Aorta (tissue), 5 donors: ENCODE results near the gene COMMD10. TPM values are rescaled to one million over a fixed set of nuclear protein-coding genes. Genes with fewer than 3 reads are reported as not detected.

Source experiments
- ATAC-seq: fragments of 200-7000 bp; cut with Tn5 transposase; one replicate; pipeline ENCODE4 v1.9.1; 2022; ENCODE audit warnings: moderate library complexity; ENCODE audit not compliant: low FRiP score
- DNase-seq, 2 donors: peaks; one replicate each; pipeline ENCODE4 v3.0.0-alpha.2; 2020
- H3K27ac ChIP-seq, 2 donors: one replicate each; pipeline ENCODE4 v1.5.1; 2013; ENCODE audit warnings: low read length in 2 of 2, mild to moderate bottlenecking in 2 of 2, moderate library complexity in 2 of 2, control low read depth in 1 of 2, inconsistent platforms in 1 of 2, low read depth in 1 of 2
- H3K27me3 ChIP-seq, 2 donors: one replicate each; pipeline ENCODE4 v1.6.1; 2013; ENCODE audit warnings: control low read depth in 1 of 2, low read length in 1 of 2, mild to moderate bottlenecking in 1 of 2, moderate library complexity in 1 of 2; ENCODE audit not compliant: insufficient read depth in 2 of 2, control insufficient read depth in 1 of 2
- H3K36me3 ChIP-seq, 2 donors: one replicate each; pipeline ENCODE4 v1.6.1; 2013; ENCODE audit warnings: control low read depth in 1 of 2, low read length in 1 of 2, mild to moderate bottlenecking in 1 of 2; ENCODE audit not compliant: insufficient read depth in 2 of 2, control insufficient read depth in 1 of 2
- H3K4me1 ChIP-seq, 2 donors: one replicate each; pipeline ENCODE4 v1.6.1; 2013; ENCODE audit warnings: low read length in 2 of 2, control low read depth in 1 of 2, mild to moderate bottlenecking in 1 of 2, moderate library complexity in 1 of 2; ENCODE audit not compliant: insufficient read depth in 2 of 2, control insufficient read depth in 1 of 2
- H3K4me3 ChIP-seq, 2 donors: one replicate each; pipeline ENCODE4 v1.5.1; 2013; ENCODE audit warnings: low read length in 2 of 2, control low read depth in 1 of 2, mild to moderate bottlenecking in 1 of 2
- H3K9me3 ChIP-seq: one replicate; pipeline ENCODE4 v1.6.1; 2013; ENCODE audit warnings: mild to moderate bottlenecking, low read length; ENCODE audit not compliant: control insufficient read depth
- WGBS, 2 donors: extraction: QIAGEN DNeasy Blood & Tissue Kit; methylation state at CpG; one replicate each; pipeline ENCODE4 v1.1.7; 2013; 5-methylcytosine and 5-hydroxymethylcytosine counted together
- intact Hi-C, 2 donors: fragments of 100-400 bp; cut with DNase I; formaldehyde crosslinking; loops; one replicate each; pipeline versions ENCODE4 v1.14.2 to v1.15.0; 2022
- polyA plus RNA-seq, 2 donors: library from polyadenylated mRNA; stranded (reverse); fragments of 200-250 nt; gene quantifications; one replicate each; pipeline ENCODE4 v1.2.3, GENCODE V29; 2013
- total RNA-seq, 2 donors: library from RNA; stranded (reverse); fragmentation: NEBNext Ultra II Directional; extraction: Animal tissue kit (Norgen Biotek cat#: 25700); gene quantifications; one replicate each; pipeline ENCODE4 v1.2.1, GENCODE V29; 2021
- donor health status: healthy with polysubstance abuse.
- donor health status: Bipolar disorder and iron deficiency.
- donor health status: DM: no; HTN: no; CAD: no.
- donor health status: DM: no; HTN: no; CAD: no.
- donor health status: DM: yes; HTN: yes; CAD: no.

Gene COMMD10
- total and polyA plus RNA-seq, 4 donors = 16.1 to 36.1 (median 24.1) TPM

DNA sequence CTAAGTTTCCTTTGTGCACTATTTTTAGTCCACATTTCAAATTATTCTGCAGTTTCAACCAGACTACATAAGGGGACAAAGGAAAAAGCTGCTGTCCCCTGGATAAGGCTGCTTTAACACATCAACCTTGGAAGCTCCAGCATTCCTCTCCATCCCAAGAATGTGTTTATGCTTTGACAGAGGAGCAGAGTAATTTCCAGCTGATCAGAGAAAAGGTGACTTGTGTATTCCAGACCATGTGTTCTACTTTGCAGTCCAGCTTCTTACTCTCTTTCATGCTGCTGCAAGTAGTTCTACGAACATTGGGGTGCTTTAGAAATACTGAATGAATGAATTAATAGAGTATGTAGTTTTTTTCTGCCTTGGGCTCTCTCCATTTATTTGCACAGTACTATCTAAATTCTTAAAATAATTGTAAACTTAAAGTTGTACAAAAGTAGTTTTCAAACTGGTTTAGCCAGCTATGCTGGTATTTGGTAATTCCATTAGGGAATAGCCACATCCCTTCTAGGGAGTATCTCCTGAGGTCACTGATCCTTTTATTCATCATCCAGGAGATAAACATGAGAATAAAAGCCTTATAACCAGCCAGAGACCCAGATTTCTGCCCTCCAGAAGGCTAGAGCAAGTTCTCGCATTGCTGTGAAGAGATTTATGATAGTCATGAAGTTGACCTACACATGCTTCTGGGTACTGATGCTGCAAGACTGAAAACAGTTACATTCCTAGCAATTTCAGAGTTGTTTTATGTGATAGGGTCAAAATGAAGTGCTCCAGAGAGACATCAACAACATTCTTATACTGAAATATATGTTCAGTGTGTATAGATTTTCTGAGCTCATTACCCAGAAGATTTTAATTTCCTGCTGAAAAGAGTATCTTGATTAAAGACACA lies 215.2 kb downstream of the COMMD10 start:
- Histone ChIP-seq H3K27ac (no peak overlapping the region), H3K4me1 (no peaks in the 10 kb centered on the region), H3K36me3 (peaks cover 13 to 22% of the 10 kb centered on the region in 2 donors), H3K4me3 (no peak overlapping the region), H3K9me3 (peaks cover 9% of the 10 kb centered on the region), H3K27me3 (no peaks in the 10 kb centered on the region)
- DNase-seq = no peak
- intact Hi-C loops = no loop called here
- ATAC-seq = no peak
- WGBS, 2 donors = 88 to 93% methylated on average over 2 of the region's 2 CpGs

DNA sequence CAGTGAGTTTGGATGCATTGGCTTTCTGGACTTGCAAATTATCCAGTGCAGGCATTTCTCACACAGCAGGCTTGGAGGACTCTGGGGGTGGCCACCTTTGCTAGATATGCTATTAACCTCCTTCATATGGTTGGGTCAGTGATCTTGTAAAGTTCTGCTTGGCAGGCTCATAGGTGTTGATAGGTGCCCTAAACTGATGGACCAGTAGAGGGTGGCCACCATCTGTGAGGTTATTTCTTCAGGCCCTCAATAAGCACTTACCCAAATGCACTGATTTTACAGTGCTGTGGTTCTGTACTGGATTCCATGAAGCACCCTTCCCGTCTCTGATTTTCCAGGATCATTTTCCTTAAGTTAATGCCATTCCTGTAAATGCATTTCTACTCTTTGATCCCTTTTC lies 216.3 kb downstream of the COMMD10 start:
- H3K27ac ChIP-seq = no peak overlapping the region
- DNase-seq (no peak), ATAC-seq (no peak)
- H3K36me3 ChIP-seq = peaks cover 15 to 22% of the 10 kb centered on the region in 2 donors
- H3K4me3 ChIP-seq = no peak overlapping the region
- peaks cover 11% of the 10 kb centered on the region for H3K9me3 ChIP-seq
- H3K27me3 ChIP-seq = no peaks in the 10 kb centered on the region
- intact Hi-C loops = no loop called here
- 98 to 100% methylated on average over 1 of the region's 1 CpG for WGBS, 2 donors
- no peaks in the 10 kb centered on the region for H3K4me1 ChIP-seq

DNA sequence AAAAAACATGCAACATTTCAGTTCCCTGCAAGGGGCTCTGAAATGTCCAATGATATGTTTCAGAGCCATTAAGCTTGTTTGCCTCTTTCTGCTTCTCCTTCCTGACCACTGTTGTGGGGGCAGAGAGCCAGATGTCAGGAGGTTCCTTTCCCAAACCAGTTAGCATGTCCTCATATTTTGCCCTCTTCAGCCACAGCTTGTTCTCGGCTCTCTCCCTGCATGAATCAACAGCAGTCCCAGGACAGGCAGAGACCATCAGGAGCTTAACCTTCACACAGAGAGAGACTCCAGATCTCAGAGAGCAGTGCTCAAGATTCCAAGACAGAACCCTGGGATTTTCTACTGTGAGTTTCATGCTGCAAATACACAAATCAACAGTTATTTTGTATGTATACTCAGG lies 218.5 kb downstream of the COMMD10 start:
- DNase-seq = no peak

DNA sequence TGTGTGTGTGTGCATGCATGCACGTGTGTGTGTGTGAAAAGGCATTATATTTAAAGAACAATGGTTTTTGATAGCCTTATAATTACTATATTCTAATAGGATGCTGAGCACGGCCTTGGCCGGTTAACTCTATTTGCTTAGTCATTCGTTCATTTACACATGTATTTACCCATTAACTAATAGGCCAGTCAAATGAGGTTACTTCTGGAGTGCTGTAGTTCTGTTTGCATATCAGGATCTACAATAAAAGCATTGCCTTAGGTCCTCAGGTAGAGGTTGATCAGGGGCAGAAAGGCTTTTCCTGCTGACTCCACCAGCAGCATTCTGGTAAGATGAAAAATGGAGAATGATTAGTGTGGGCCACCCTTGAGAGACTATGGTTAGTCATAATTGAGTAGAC lies 219.0 kb downstream of the COMMD10 start:
- H3K27ac ChIP-seq = no peak overlapping the region
- no peaks in the 10 kb centered on the region for H3K27me3 ChIP-seq
- no peaks in the 10 kb centered on the region for H3K4me1 ChIP-seq
- no peak overlapping the region for H3K4me3 ChIP-seq
- peaks cover 13 to 24% of the 10 kb centered on the region in 2 donors for H3K36me3 ChIP-seq
- ATAC-seq (no peak), DNase-seq (no peak)
- H3K9me3 ChIP-seq = peaks cover 6% of the 10 kb centered on the region
- WGBS, 2 donors = 91 to 92% methylated on average over 4 of the region's 4 CpGs
- intact Hi-C loops = no loop called here

More for the DNA sequence above, 218.5 kb downstream of the COMMD10 start:
- Histone ChIP-seq H3K27ac (no peak overlapping the region), H3K9me3 (peaks cover 6% of the 10 kb centered on the region), H3K4me1 (no peaks in the 10 kb centered on the region), H3K4me3 (no peak overlapping the region), H3K36me3 (peaks cover 13 to 24% of the 10 kb centered on the region in 2 donors), H3K27me3 (no peaks in the 10 kb centered on the region)
- ATAC-seq = no peak
- intact Hi-C loops = no loop called here
- 71 to 73% methylated on average over 1 of the region's 1 CpG for WGBS, 2 donors

DNA sequence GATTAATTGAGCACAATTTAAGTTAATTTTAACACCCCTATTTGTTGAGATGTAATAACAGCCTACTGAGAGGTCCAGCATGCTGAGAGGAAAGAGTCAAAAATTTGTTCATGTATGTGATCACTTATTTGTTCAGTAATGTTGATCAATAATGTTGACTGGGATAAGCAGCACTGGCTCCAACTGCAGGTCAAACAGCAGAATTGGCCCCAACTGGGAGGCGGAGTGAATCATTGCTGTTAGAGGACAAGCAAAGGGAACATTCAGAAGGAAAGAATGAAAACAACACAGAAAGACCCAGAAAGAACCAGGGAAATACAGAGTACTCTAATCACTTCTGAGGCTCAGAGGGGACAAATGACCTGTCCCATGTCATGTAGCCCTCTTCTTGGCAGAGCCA lies 221.1 kb downstream of the COMMD10 start:
- peaks cover 13 to 21% of the 10 kb centered on the region in 2 donors for H3K36me3 ChIP-seq
- peaks cover 6% of the 10 kb centered on the region for H3K9me3 ChIP-seq
- H3K4me3 ChIP-seq = no peak overlapping the region
- intact Hi-C loops = no loop called here
- no peak for ATAC-seq
- H3K27ac ChIP-seq = no peak overlapping the region
- 97% methylated on average over 1 of the region's 1 CpG for WGBS, 2 donors
- DNase-seq = no peak
- H3K27me3 ChIP-seq = no peaks in the 10 kb centered on the region
- H3K4me1 ChIP-seq = no peaks in the 10 kb centered on the region

DNA sequence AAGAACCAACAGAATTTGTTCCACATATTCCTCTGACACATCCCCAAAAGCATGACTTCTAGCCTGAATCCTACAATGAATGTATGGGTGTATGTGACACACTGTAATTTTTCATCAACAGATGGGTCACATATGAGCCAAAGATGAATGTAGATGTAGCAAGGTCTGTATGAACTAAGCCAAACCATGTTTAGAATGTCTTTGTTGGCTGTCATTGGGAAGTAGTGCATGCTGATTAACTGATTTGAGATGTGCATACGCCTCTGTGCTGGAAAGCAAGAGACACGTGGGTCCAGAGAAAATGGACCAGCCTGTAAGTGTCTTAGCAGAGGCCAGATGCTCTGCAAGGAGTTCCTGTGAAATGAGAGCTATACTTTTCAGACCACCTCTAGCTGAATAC lies 222.0 kb downstream of the COMMD10 start:
- intact Hi-C loops = no loop called here
- Histone ChIP-seq H3K4me3 (no peak overlapping the region), H3K4me1 (no peaks in the 10 kb centered on the region), H3K27ac (no peak overlapping the region), H3K27me3 (no peaks in the 10 kb centered on the region), H3K9me3 (peaks cover 6% of the 10 kb centered on the region), H3K36me3 (peaks cover 13 to 21% of the 10 kb centered on the region in 2 donors)
- ATAC-seq (no peak), DNase-seq (no peak)
- WGBS, 2 donors = 89 to 93% methylated on average over 2 of the region's 2 CpGs

DNA sequence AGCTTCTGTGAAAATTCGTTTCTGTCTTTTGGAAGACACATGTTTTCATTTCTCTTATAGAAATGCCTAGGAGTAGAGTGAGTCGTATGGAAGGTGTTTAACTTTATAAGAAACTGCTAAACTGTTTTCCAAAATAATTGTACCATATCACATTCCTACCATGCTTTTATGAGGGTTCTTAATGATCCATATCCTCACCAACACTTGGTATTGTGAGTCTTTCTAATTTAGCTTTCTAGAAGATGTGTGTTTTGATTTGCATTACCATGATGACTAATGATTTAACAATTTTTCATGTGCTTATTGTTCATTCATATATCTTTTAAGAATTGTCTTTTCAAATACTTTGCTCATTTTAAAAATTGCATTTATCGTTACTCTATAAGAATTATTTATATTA lies 223.6 kb downstream of the COMMD10 start:
- ATAC-seq = no peak
- peaks cover 6% of the 10 kb centered on the region for H3K9me3 ChIP-seq

DNA sequence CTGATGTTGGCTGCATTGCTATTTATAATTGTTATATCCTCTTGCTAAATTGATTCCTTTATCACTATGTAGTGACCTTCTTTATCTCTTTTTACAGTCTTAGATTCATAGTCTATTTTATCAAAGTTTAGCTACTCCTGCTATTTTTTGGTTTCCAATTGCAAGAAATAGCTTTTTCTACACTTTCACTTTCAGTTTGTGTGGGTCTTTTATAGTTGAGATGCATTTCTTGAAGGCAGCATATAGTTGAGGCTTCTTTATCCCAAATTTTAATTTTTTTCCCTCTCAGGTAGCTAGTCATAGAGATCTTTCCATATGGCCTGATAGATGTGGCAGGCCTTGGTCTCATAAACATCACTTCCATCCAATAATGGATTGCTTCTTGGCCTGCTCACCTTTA lies 228.5 kb downstream of the COMMD10 start:
- intact Hi-C loops = no loop called here

More for the DNA sequence above, 223.6 kb downstream of the COMMD10 start:
- no peak for DNase-seq
- Histone ChIP-seq H3K4me3 (no peak overlapping the region), H3K27me3 (no peaks in the 10 kb centered on the region), H3K27ac (no peak overlapping the region), H3K4me1 (no peaks in the 10 kb centered on the region), H3K36me3 (peaks cover 9 to 14% of the 10 kb centered on the region in 2 donors)
- WGBS, 2 donors = 96% methylated on average over 3 of the region's 3 CpGs
- intact Hi-C loops = no loop called here

DNA sequence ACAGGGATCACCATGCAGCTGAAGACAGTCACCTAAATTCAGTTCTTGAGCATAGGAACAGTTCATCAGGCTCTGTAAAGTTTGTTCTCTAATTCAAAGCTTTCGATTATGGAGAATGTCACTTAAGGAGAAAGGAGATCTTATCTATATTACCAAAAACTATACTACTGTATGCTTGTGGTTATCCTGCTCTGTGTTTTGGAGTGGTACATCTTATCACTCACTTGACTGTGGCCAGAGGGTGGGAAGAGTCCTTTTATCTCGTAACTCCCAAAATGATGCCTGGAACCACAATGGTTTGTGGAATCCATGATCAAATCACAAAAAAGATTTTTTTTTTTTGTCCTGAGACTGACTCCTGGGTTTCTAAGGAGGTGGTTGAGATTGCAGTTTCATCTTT lies 230.7 kb downstream of the COMMD10 start:
- intact Hi-C loops = no loop called here
- ATAC-seq = no peak
- WGBS, 2 donors = 91 to 93% methylated on average over 2 of the region's 2 CpGs

More for the DNA sequence above, 228.5 kb downstream of the COMMD10 start:
- H3K27ac ChIP-seq = no peak overlapping the region
- H3K27me3 ChIP-seq = no peaks in the 10 kb centered on the region
- no peak overlapping the region for H3K4me3 ChIP-seq
- H3K4me1 ChIP-seq = no peaks in the 10 kb centered on the region
- H3K36me3 ChIP-seq = peaks cover 4 to 6% of the 10 kb centered on the region in 2 donors
- H3K9me3 ChIP-seq = peaks cover 2% of the 10 kb centered on the region
- no peak for ATAC-seq
- no peak for DNase-seq

More for the DNA sequence above, 230.7 kb downstream of the COMMD10 start:
- H3K4me1 ChIP-seq = no peaks in the 10 kb centered on the region
- no peak overlapping the region for H3K4me3 ChIP-seq
- no peak for DNase-seq
- peaks cover 2% of the 10 kb centered on the region for H3K9me3 ChIP-seq
- H3K36me3 ChIP-seq = peaks cover 5 to 8% of the 10 kb centered on the region in 2 donors
- no peak overlapping the region for H3K27ac ChIP-seq
- H3K27me3 ChIP-seq = no peaks in the 10 kb centered on the region
